KBM-7 (cell line): ENCODE results near the gene FBXL17.
A peak's percentile ranks its signal among the peaks of the same experiment; 100 is the strongest.
"Not testable (repeated sequence)": the region's sequence is repeated elsewhere in the genome, so short reads cannot be mapped to it uniquely, and the experiment has no call there.

Experiments
- DNase-seq: peaks from one replicate; pipeline ENCODE4 v3.0.0-alpha.2; 2015
- in situ Hi-C: fragments of 300-500 bp; cut with MboI; formaldehyde crosslinking; loops from 2 replicates; pipeline ENCODE4 v1.14.3; 2020; ENCODE audit warnings: low sequenced_read_pairs, low pct_unique_long_range_greater_than_20kb, mixed read lengths

Gene FBXL17

DNA sequence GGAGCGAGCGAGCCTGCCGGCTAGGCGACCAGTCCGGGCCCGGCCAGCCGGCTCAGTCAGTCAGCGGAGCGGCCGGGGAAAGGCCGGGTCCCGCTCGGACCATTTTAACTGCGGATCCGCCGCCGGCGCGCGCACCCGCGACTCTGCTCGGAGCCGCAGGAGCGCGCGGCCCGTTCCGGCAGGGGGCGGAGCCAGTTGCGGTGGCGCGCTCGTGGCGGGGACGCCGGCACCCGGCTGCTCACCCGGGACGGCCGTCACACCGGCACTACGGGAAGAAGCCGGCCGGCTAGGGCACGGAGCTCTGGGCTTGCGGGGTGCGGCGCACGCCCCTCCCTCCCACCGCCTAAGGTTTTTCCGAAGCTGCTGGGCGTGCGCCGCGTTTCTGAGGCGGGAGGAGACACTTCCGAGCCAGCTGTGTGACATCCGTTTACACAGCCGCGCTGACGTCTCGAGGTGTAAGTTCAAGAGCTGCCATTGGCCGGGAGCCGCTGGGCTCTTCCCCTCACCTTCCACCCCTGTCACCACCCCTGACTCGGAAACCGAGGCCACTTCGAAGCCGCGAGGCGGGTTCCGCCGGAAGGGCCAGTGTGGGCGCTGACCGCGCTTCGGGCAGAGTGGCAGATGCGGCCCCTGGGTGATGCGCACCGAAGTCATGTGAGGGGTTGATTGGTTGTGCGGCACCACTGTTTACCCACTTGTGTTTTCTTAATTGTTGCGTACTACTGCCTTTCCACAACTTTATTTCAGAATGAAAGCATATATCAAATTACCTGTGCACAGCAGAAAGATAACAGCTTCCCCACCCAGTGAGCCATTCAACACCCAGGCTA is at the start of gene FBXL17:
TSS of gene FBXL17 (minus strand) at position 145 of the 830 bp plus-strand sequence.
- DNase-seq = peak; percentile 94
- in situ Hi-C loops = no loop called here

DNA sequence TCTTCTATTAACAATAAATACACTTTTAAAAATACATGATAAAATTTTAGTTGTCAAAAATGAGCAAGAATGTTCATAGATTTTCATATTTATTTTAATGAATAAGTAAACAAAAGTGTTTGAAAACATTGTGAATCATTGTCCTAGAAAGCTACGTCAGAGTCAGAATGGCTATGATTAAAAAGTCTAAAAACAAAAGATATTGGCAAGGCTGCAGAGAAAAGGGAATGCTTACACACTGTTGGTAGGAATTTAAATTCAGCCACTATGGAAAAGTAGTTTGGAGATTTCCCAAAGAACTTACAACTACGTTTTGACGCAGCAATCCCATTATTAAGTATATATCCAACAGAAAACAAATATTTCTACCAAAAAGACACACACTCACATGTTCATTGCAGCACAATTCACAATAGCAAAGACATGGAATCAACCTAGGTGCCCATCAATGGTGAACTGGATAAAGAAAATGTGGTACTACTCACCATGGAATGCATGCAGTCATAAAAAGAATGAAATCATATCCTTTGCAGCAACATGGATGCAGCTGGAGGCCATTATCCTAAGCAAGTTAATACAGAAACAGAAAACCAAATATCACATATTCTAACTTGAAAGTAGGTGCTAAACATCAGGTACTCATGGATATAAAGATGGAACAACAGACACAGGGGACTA is 49.2 kb upstream of the FBXL17 start:
- in situ Hi-C loops = no loop called here
- DNase-seq = no peak

DNA sequence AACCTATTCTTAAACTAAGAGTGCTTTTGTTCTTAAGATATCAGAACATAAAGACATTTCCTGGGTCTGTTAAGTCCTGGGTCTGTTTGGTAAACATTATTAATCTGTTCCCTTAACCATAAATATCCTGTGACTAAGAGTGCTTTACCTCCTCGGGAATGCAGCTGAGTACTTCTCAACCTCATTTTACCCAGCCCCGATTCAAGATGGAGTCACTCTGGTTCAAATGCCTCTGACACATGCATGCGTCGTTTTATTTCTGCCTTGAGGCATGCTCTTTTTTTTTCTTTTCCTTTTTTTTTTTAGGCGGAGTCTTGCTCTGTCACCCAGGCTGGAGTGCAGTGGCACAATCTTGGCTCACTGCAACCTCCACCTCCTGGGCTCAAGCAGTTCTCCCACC is 39.8 kb upstream of the FBXL17 start:
- DNase-seq = no peak
- in situ Hi-C loops = no loop called here

DNA sequence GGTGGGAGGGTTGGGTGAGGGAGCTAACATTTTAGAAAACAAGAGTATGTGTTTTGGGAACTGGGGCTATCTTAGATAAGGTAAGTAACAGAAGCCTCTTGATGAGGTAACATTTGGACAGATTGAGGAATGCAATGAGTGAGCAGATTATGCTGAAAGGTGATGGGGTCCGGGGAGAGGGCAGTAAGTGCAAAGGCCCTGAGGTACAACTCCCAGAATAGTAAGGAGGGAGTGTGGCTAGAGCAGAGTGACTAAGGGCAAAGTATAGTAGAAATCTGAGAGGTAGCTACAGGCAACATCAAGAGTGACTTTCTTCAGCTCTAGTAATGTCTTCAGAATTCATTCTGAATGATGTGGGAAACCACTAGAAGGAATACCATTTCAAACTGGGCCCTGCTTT is 38.9 kb upstream of the FBXL17 start:
- in situ Hi-C loops = no loop called here
- no peak for DNase-seq

DNA sequence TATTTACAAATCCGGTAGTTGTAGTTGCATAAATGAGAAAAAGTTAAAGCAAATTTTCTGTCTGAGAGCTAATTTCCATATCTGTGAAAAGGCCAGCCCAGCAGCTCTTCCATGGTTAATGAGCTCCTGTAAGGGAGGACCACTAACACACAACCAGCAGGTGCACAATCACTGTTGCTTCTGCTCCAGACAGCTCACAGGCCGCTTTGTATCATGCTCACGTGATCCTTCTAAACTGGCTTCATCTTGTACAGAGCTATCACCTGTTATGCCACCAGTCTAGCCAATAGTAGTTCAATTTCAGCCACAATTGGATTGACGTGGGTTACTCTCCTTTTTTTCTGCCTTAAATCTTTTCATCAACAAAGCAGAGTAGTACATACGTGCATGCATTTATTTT is 38.3 kb upstream of the FBXL17 start:
- no peak for DNase-seq
- in situ Hi-C loops = no loop called here

DNA sequence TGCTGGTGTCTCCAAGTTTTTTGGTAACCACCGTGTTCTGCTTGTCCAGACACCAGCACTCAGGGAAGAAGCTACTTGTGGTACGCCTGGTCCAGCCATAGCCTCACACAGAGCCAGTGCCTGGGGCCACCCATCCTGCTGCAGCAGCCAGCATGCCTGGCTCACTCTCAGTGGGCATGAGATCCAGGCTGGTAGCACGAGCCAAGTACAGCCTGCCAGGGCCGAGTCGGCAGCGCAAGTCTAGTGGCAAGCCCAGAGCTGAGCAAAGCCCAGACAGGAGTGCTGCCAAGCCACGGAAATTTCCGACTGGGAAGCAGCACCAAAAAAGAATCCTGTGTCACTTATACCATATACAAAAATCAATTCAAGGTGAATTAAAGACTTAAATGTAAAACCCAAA is 36.3 kb upstream of the FBXL17 start:
- DNase-seq = no peak
- in situ Hi-C loops = no loop called here

DNA sequence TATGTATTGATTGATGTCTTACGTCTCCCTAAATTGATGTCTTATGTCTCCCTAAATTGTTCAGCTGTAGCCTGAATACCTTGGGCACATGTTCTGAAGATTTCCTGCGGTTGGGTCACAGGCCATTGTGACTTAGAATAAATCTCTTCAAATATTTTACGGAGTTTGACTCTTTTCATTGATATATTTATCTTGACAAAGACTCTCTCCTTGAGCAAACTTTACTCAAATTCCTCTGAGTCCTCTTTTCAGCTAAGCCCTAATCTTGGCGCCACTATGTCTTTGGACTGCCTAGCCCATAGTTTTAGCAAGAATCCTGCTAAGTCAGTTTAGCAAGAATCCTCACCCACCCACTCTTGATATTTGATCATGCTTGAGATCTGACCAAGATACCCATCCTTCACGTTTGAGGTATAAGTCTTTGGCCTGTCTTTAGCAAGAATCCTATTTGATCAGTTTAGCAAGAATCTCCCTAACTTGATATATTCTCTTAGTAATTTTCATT is 35.3 kb upstream of the FBXL17 start:
- DNase-seq = no peak
- in situ Hi-C loops = no loop called here

DNA sequence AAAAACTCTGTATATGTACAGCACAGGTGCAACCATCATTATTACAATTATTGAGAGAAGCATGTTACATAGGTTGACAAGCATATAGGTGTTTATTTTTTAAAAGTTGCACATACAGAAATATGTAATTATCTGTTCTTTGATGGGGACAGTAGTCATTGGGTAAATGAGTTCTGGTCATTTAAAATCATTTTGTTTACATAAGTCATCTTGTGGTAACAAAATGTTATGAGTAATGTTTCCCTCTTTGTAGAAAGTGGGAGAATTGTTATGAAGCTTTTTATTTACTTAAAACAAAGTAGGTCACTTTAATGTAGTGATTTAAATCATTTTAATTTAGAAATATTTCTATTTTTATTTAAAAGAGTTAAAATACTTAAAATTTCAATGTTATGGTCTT is 33.8 kb upstream of the FBXL17 start:
- in situ Hi-C loops = no loop called here
- DNase-seq = no peak

DNA sequence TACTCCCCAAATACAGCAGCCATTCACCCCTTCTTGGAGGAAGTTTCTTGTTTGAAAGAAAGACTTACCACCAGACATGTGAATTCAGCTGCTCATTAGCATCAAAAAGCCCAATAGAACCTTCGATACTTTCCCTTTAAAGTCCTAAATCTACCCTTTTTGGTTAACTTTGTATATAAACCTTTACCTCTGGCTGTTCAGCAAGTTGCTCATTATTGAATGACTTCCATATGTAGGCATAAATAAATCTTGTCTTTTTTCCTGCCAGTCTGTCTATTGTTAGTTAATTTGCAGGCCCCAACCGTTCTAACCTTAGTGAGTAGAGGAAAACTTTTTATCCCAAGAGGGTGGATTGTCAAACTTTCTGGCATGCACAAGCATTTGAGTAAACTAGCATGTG is 27.9 kb upstream of the FBXL17 start:
- DNase-seq = no peak
- in situ Hi-C loops = no loop called here

DNA sequence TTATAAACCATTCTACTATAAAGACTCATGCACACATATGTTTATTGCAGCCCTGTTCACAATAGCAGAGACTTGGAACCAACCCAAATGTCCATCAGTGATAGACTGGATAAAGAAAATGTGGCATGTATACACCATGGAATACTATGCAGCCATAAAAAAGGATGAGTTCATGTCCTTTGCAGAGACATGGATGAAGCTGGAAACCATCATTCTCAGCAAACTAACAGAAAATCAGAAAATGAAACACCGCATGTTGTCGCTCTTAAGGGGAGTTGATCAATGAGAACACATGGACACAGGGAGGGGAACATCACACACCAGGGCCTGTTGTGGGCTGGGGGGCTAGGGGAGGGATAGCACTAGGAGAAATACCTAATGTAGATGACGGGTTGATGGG is 23.3 kb upstream of the FBXL17 start:
- DNase-seq, in situ Hi-C loops: not testable (repeated sequence)

DNA sequence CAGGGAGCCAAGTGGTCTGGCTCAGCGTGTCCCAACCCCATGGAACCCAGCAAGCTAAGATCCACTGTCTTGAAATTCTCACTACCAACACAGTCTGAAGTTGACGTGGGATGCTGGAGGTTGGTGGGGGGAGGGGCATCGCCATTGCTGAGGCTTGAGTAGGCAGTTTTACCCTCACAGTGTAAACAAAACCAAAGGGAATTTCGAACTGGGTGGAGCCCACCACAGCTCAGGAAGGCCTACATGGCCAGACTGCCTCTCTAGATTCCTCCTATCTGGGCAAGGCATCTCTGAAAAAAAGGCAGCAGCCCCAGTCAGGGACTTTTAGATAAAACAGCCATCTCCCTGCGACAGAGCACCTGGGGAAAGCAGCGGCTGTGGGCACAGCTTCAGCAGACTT is 17.1 kb upstream of the FBXL17 start:
- in situ Hi-C loops = no loop called here
- DNase-seq = no peak

DNA sequence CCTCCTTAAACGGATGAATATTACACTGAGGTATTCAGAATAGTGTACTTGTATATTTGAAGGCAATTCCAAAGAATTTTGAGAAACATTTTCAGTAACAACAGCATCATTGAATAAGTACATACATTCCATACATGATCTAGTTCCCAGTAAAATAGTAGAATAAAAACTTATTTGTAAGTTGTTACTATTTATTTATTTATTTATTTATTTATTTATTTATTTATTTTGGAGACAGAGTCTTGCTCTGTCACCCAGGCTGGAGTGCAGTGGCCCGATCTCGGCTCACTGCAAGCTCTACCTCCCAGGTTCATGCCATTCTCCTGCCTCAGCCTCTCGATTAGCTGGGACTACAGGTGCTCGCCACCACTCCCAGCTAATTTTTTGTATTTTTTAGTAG is 14.9 kb upstream of the FBXL17 start:
- DNase-seq, in situ Hi-C loops: not testable (repeated sequence)

DNA sequence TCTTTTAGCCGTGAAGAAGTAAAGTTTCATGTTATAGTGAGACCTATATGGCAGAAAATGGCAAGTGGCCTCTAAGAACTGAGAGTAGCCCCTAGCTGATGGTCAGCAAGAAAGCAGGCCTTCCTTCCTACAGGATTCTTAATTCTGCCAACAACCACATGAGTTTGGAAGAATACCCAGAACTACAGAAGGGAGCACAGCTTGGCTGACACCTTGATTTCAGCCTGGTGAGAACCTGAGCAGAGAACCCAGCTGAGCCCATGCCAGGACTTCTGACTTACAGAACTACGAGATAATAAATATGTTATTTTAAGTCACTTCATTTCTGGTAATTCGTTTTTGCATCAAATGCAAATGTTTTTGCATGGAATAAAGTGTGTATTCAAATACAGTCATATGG is 5.9 kb upstream of the FBXL17 start:
- in situ Hi-C loops = no loop called here
- no peak for DNase-seq

DNA sequence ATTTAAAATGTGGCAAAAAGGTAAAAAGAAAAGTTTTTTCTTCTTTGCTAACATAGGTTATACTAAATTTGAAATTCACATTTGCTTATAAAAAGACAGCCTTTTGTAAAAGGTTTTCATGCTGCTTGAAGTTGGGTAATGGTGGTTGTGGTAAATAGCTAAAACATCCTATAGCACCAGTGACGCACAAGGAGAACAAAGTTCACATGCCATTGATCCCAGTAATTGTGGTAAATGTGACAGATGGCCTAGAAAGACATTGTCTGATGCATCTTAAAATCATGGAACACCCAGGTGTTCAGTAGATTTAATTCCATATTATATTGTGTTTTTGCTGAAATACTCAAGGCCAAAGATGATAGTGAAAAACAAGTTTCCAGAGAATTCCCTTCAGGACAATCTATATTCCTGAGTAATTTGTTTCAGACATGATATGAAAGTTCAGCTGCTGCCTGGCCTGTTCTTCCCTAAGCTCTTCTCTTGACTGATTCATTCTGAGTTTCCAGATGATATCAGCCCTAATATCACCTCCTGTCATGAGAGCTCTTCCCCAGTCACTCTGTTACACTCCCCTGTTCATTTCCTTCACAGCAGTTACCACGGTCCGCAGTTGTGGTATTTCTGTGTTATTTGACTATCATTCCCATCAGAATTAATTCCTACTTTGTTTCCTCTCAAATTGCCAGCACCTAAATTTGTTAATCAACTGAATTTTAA is 4.6 kb upstream of the FBXL17 start:
- DNase-seq = no peak
- in situ Hi-C loops = no loop called here

DNA sequence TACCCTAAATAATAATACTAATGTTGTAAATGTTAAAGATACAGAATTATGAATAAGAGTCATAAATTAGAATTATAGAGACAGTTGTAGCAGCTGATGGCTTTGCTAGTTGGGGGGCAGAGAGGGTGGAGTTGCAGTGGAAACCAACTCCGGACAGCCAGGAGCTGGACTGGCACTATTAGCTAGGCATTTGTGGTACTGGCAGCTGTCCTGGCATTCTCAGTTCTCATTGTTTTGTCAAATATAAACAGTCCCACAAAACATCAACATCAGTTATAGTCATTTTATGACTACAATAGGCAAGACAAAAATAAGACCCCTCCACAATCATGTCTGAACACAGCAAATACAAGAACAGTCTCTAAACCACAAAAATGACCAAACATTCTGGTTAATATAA is 2.8 kb upstream of the FBXL17 start:
- in situ Hi-C loops = no loop called here
- DNase-seq = no peak

DNA sequence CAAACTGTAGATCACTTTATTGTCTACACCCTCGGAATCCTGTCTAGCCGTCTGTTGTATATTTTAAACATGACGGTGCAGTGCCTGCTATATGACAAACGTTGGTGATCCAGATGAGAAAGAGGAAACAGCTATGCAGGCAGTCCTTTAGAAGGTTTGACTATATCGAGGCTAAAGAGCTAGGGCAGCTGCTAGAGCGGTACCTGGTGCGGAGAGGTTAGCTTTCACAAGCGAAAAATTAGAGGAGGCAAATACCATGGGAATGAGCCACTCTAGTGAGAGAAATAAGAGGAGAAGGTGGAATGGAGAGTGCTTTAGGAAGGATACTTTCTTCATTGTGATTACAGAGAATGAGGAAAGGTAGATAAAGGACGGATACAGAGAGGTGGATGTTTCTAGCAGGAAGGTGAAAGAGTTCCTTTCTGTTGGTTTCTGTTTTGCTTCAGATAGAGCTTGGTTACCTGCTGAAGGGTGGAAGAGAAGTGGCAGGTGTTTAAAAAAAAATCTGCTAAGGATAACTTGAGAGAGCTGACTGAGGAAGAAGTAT is 959 bp upstream of the FBXL17 start:
- DNase-seq = no peak

DNA sequence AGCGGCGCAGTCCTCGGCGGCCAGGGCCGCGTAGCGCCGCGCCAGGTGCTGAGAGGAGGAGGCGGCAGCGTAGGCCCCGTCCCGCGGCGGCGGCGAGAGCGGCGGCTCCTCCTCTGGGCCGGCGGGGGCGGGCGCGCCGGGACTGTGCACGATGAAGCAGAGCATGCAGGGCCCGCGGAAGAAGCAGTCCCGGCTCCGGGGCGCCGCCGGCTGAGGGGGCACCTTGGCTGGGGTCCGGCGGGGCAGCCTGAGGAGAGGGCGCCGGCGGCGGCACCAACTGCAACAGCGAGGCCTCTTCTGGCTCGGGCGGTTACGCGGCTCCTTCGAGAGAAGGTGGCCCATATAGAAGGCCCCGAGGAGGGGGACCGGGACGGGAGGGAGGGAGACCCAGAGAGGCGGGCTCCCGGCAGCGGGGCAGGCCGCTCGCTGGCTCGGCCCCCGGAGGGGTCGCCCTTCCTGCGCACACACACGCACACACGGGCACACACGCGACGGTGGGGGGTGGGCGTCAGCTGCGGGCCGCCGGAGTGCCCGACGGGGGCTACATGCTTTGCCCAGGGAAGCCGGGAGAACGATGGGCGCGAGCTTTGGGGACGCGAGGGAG is 446 bp downstream of the FBXL17 start:
- peak; percentile 74 for DNase-seq
- in situ Hi-C loops = no loop called here

More for the DNA sequence above, 959 bp upstream of the FBXL17 start:
- in situ Hi-C loops = no loop called here

DNA sequence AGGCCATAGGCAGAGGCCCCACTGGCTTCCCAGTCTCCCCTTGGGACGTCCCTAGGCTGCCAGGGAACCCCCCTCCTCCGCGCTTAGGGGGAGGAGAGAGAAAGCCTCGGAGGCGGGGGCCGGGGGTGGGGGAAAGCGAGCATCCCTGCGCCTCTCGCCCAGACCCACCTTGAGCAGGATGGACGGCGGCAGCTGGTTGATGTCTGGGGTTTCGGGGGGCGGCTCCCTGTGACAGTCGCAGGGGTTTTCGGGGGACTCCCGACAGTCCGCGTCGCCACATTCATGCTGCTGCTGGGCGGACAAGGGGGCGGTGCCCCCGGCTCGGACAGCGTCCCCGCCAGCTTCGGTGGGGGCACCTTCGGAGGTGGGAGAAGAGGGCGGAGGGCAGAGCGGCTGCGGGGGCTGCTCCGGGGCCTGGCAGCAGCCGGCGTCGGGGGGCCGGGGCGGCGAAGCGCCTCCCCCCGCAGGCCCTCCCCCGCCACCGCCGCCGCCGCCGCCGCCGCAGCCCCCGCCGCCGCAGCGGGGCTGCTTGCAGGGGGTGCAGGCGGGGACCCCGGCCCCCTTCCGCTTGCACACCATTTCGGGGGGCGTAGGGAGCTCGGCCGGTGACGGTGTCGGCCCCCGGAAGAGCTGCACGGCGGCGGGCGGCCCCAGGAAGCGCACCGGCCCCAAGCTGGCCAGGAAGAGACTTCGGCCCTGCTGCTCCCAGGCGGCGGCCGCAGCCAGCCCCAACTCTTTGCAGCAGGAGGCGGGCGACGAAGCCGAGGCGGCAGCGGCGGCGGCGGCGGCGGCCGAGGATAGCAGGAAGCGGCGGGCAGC is 1.2 kb downstream of the FBXL17 start:
- peak; percentile 27 for DNase-seq
- in situ Hi-C loops = no loop called here
